IMR-90 (cell line): ENCODE data around the gene ZNF71. TPM values are rescaled to one million over a fixed set of nuclear protein-coding genes. Genes with fewer than 3 reads are reported as not detected.

Source experiments
- ATAC-seq: fragments of 200-7000 bp; cut with Tn5 transposase; 2 replicates; pipeline ENCODE4 v1.9.1; 2020; ENCODE audit warnings: low read depth, mild to moderate bottlenecking, moderate library complexity
- BruUV-seq: library from RNA; stranded (reverse); fragments of 400-500 nt; replicated peaks from 2 replicates; lab custom pipeline; 2021; lab: Mats Ljungman, UMichigan
- CTCF ChIA-PET: fragments of 300-600 bp; formaldehyde crosslinking; extraction: SDS; loops from one replicate; lab custom pipeline; 2021; ENCODE audit warnings: antibody characterized with exemption; lab: Yijun Ruan, JAX
- POLR2A ChIA-PET: fragments of 300-600 bp; sonication (Branson Sonifier 250); formaldehyde crosslinking; loops from one replicate; lab custom pipeline; 2022; ENCODE audit warnings: antibody characterized with exemption; ENCODE audit not compliant: unreplicated experiment; lab: Charles Lee
- DNase-seq: peaks from one replicate; pipeline ENCODE4 v3.0.0; 2013
- H2AFZ ChIP-seq: replicated peaks from 2 replicates; pipeline ENCODE3; 2013; ENCODE audit warnings: low read length, mild to moderate bottlenecking; ENCODE audit not compliant: poor library complexity
- H2AK5ac ChIP-seq: 2 replicates; pipeline ENCODE4 v1.6.1; 2013; ENCODE audit warnings: low read depth, low read length, inconsistent platforms
- H2AK9ac ChIP-seq: replicated peaks from 2 replicates; pipeline ENCODE3; 2013; ENCODE audit warnings: mild to moderate bottlenecking, low read depth, low read length, moderate library complexity; ENCODE audit not compliant: poor library complexity
- H2BK120ac ChIP-seq: 2 replicates; pipeline ENCODE4 v1.6.1; 2013; ENCODE audit warnings: low read depth, low read length, inconsistent platforms
- H2BK15ac ChIP-seq: 3 replicates; pipeline ENCODE4 v1.6.1; 2013; ENCODE audit warnings: low read depth, low read length, inconsistent platforms
- H2BK20ac ChIP-seq: 2 replicates; pipeline ENCODE4 v1.6.1; 2013; ENCODE audit warnings: low read depth, mild to moderate bottlenecking, inconsistent platforms, low read length, moderate library complexity
- H2BK5ac ChIP-seq: 2 replicates; pipeline ENCODE4 v1.6.1; 2013; ENCODE audit warnings: mild to moderate bottlenecking, low read depth, low read length, inconsistent platforms; ENCODE audit not compliant: poor library complexity, severe bottlenecking
- H3K14ac ChIP-seq: replicated peaks from 2 replicates; pipeline ENCODE4 v1.6.1; 2013; ENCODE audit warnings: low read depth, low read length, inconsistent platforms
- H3K18ac ChIP-seq: 2 replicates; pipeline ENCODE4 v1.6.1; 2013; ENCODE audit warnings: low read depth, low read length, control low read depth
- H3K23ac ChIP-seq: 2 replicates; pipeline ENCODE4 v1.6.1; 2013; ENCODE audit warnings: low read depth, low read length, inconsistent platforms
- H3K27ac ChIP-seq: 2 replicates; pipeline ENCODE4 v1.5.1; 2013; ENCODE audit warnings: mild to moderate bottlenecking, control low read depth, low read length; ENCODE audit not compliant: insufficient read depth
- H3K27me3 ChIP-seq: 2 replicates; pipeline ENCODE4 v1.6.1; 2013; ENCODE audit warnings: low read length; ENCODE audit not compliant: control insufficient read depth, insufficient read depth
- H3K36me3 ChIP-seq: 2 replicates; pipeline ENCODE4 v1.6.1; 2013; ENCODE audit warnings: low read length, mixed read lengths; ENCODE audit not compliant: control insufficient read depth, insufficient read depth
- H3K4ac ChIP-seq: 2 replicates; pipeline ENCODE4 v1.6.1; 2013; ENCODE audit warnings: low read depth, low read length, inconsistent platforms
- H3K4me1 ChIP-seq: 2 replicates; pipeline ENCODE4 v1.6.1; 2013; ENCODE audit warnings: low read length, mixed read lengths; ENCODE audit not compliant: control insufficient read depth, insufficient read depth
- H3K4me2 ChIP-seq: 2 replicates; pipeline ENCODE4 v1.6.1; 2013; ENCODE audit warnings: low read depth, mild to moderate bottlenecking, control low read depth, low read length, moderate library complexity
- H3K4me3 ChIP-seq: 2 replicates; pipeline ENCODE4 v1.5.1; 2013; ENCODE audit warnings: low read depth, mild to moderate bottlenecking, control low read depth, low read length, moderate library complexity; ENCODE audit not compliant: insufficient read depth
- H3K56ac ChIP-seq: 2 replicates; pipeline ENCODE4 v1.6.1; 2013; ENCODE audit warnings: low read length, inconsistent platforms; ENCODE audit not compliant: insufficient read depth; ENCODE audit errors: extremely low read depth
- H3K79me1 ChIP-seq, 2 experiments: 2 replicates each; pipeline ENCODE4 v1.6.1; 2013; ENCODE audit warnings: low read length in 2 of 2, inconsistent platforms in 1 of 2, low read depth in 1 of 2
- H3K9ac ChIP-seq: 2 replicates; pipeline ENCODE4 v1.6.1; 2013; ENCODE audit warnings: low read depth, low read length, control low read depth
- H3K9me1 ChIP-seq: 2 replicates; pipeline ENCODE4 v1.6.1; 2013; ENCODE audit warnings: low read length, inconsistent platforms; ENCODE audit not compliant: insufficient read depth
- H3K9me3 ChIP-seq: 2 replicates; pipeline ENCODE4 v1.6.1; 2013; ENCODE audit warnings: low read length; ENCODE audit not compliant: control insufficient read depth, insufficient read depth
- H4K20me1 ChIP-seq: 2 replicates; pipeline ENCODE4 v1.6.1; 2013; ENCODE audit warnings: low read length, inconsistent platforms; ENCODE audit not compliant: insufficient read depth
- H4K5ac ChIP-seq: 2 replicates; pipeline ENCODE4 v1.6.1; 2013; ENCODE audit warnings: mild to moderate bottlenecking, low read depth, low read length, control low read depth
- H4K8ac ChIP-seq, 2 experiments: 2 replicates each; pipeline ENCODE4 v1.6.1; 2013; ENCODE audit warnings: low read depth in 2 of 2, low read length in 2 of 2, control low read depth in 1 of 2, inconsistent platforms in 1 of 2
- H4K91ac ChIP-seq: 2 replicates; pipeline ENCODE4 v1.6.1; 2013; ENCODE audit warnings: low read depth, low read length, inconsistent platforms; ENCODE audit not compliant: insufficient read depth
- BHLHE40 ChIP-seq: fragments of 150-350 bp; IDR thresholded peaks from 2 replicates; pipeline ENCODE4 v1.6.1; 2016; ENCODE audit warnings: mild to moderate bottlenecking, low read depth, low read length
- ELK1 ChIP-seq: fragments of 150-350 bp; IDR thresholded peaks from 2 replicates; pipeline ENCODE4 v1.6.1; 2016; ENCODE audit warnings: low read depth, mild to moderate bottlenecking, low read length, moderate library complexity, borderline replicate concordance
- FOS ChIP-seq: fragments of 150-350 bp; IDR thresholded peaks from 2 replicates; pipeline ENCODE4 v1.6.1; 2016; ENCODE audit warnings: low read depth, low read length
- WGBS, 2 experiments: methylation state at CpG; one replicate each; pipeline versions ENCODE4 v1.1.5 to v1.1.7; 2013; ENCODE audit warnings: missing lambda C conversion rate in 2 of 2; ENCODE audit not compliant: insufficient read length in 1 of 2; ENCODE audit errors: extremely low coverage in 2 of 2; 5-methylcytosine and 5-hydroxymethylcytosine counted together
- dilution Hi-C: fragments of 300-500 bp; cut with HindIII; formaldehyde crosslinking; loops from one replicate; pipeline ENCODE4 v1.14.3; 2018; ENCODE audit warnings: low sequenced_read_pairs; ENCODE audit not compliant: unreplicated experiment
- in situ Hi-C: fragments of 300-500 bp; cut with MboI; formaldehyde crosslinking; loops from 3 replicates; pipeline ENCODE4 v1.14.3; 2019; ENCODE audit warnings: low sequenced_read_pairs, inconsistent platforms, mixed read lengths
- intact Hi-C: fragments of 100-400 bp; cut with micrococcal nuclease; formaldehyde crosslinking; loops from 2 replicates; pipeline ENCODE4 v1.10.0; 2022
- polyA plus RNA-seq, 3 experiments: library from polyadenylated mRNA; depleted of rRNA; stranded (reverse); fragments of >200 nt; gene quantifications; 2 replicates each; pipeline ENCODE4 v1.2.3, GENCODE V29; 2012; ENCODE audit warnings: low replicate concordance in 1 of 3
- total RNA-seq: library from RNA; depleted of rRNA; stranded (reverse); fragments of >200 nt; gene quantifications from 2 replicates; pipeline ENCODE4 v1.2.3, GENCODE V29; 2012

The ZNF71 gene
- total and polyA plus RNA-seq, 2 of the 4 experiments (the other 2 are of a cell fraction): 7.9 to 9.3 TPM

- no peak for TF ChIP-seq BHLHE40
- no peak for TF ChIP-seq FOS
- TF ChIP-seq ELK1: no peak
- H2BK5ac ChIP-seq: no peak overlapping the region
- H3K14ac ChIP-seq: no peak overlapping the region
- H2BK20ac ChIP-seq: no peak overlapping the region
- no peak for DNase-seq
- no peak overlapping the region for H3K56ac ChIP-seq
- H4K5ac ChIP-seq: no peak overlapping the region
- CTCF ChIA-PET: no interaction called here
- no peaks in the 10 kb centered on the region for H3K79me1 ChIP-seq
- WGBS, 2 experiments: no CpG with 5 or more reads among the region's 3 CpGs
- H3K9me3 ChIP-seq: peaks cover 79% of the 10 kb centered on the region
- H3K4me3 ChIP-seq: no peak overlapping the region
- POLR2A ChIA-PET: no interaction called here
- H3K27ac ChIP-seq: no peak overlapping the region
- no peak overlapping the region for H3K23ac ChIP-seq
- H3K4me1 ChIP-seq: no peaks in the 10 kb centered on the region
- H3K36me3 ChIP-seq: peaks cover 41% of the 10 kb centered on the region
- no peaks in the 10 kb centered on the region for H4K20me1 ChIP-seq
- H2BK120ac ChIP-seq: no peak overlapping the region
- no peak overlapping the region for H3K9ac ChIP-seq
- in situ Hi-C loops: no loop called here
- H2AK5ac ChIP-seq: no peak overlapping the region
- no peak overlapping the region for H2AFZ ChIP-seq
- H2BK15ac ChIP-seq: no peak overlapping the region
- no peak overlapping the region for H4K8ac ChIP-seq
- H3K4me2 ChIP-seq: no peak overlapping the region
- dilution Hi-C loops: no loop called here
- H3K18ac ChIP-seq: no peak overlapping the region
- no peak overlapping the region for H2AK9ac ChIP-seq
- no peak overlapping the region for H3K4ac ChIP-seq
- no TSS peak for BruUV-seq
- intact Hi-C loops: no loop called here
- no peak for ATAC-seq
- H3K27me3 ChIP-seq: no peaks in the 10 kb centered on the region
- no peaks in the 10 kb centered on the region for H3K9me1 ChIP-seq
- no peak overlapping the region for H4K91ac ChIP-seq
These were observed 21.2 kb upstream of the ZNF71 start for GRCh38 chr19:56573914-56574313.
